Breast epithelium (tissue), 3 donors: ENCODE results near the gene ST7.

Experiments
- CTCF ChIP-seq, 3 donors: fragments of 450-650 bp; IDR thresholded peaks; one replicate each; pipeline ENCODE4 v1.5.1; 2016 to 2017; ENCODE audit warnings: antibody characterized with exemption in 3 of 3, mild to moderate bottlenecking in 3 of 3, moderate library complexity in 3 of 3
- POLR2AphosphoS5 ChIP-seq, 3 donors: sonication (generic); formaldehyde crosslinking; IDR thresholded peaks; one replicate each; pipeline ENCODE4 v1.6.1; 2017; ENCODE audit warnings: antibody characterized with exemption in 3 of 3

GRCh38 chr7:117045927-117046710, 92.8 kb downstream of the ST7 start:
- TF ChIP-seq POLR2AphosphoS5 (IDR thresholded peaks at IDR 0.05) (no peak), CTCF (IDR thresholded peaks at IDR 0.05) (no peak)
